HepG2 (cell line): ENCODE results near the gene KCNIP4. TPM values are rescaled to one million over a fixed set of nuclear protein-coding genes. Genes with fewer than 3 reads are reported as not detected.

Source experiments
- ATAC-seq: fragments of 200-7000 bp; cut with Tn5 transposase; 3 replicates; pipeline ENCODE4 v1.9.1; 2020; ENCODE audit warnings: mild to moderate bottlenecking, moderate library complexity
- BruUV-seq: library from RNA; stranded (reverse); fragments of 400-500 nt; replicated peaks from 2 replicates; lab custom pipeline; 2021; lab: Mats Ljungman, UMichigan
- CTCF ChIA-PET: fragments of 300-600 bp; formaldehyde crosslinking; extraction: SDS; loops from one replicate; lab custom pipeline; 2021; ENCODE audit warnings: low total read pairs, inconsistent platforms, low intra/inter-chr PET ratio; lab: Yijun Ruan, JAX
- POLR2A ChIA-PET: fragments of 350-600 bp; sonication (Branson Sonifier 250); formaldehyde crosslinking; loops from one replicate; lab custom pipeline; 2020; ENCODE audit warnings: antibody characterized with exemption, inconsistent platforms; lab: Yijun Ruan, JAX
- DNase-seq: peaks from one replicate; pipeline ENCODE4 v3.0.0-alpha.2; 2015; ENCODE audit warnings: low spot score
- FAIRE-seq: peaks from 3 replicates; lab custom pipeline; 2011; peaks lifted over from hg19 to GRCh38; lab: Jason Lieb, UNC
- H2AFZ ChIP-seq: one replicate; pipeline ENCODE4 v1.6.1; 2011; ENCODE audit warnings: low read length, inconsistent platforms
- H3K27ac ChIP-seq: fragments of 300-600 bp; 3 replicates; pipeline ENCODE4 v1.8.0; 2011; ENCODE audit warnings: mixed run types, mild to moderate bottlenecking, mixed read lengths, low read length, inconsistent platforms; ENCODE audit not compliant: insufficient read depth; ENCODE audit errors: extremely low read length
- H3K27me3 ChIP-seq, 2 experiments: fragments of 200-600 bp in 1 of 2; 2 replicates in 1 of 2; 3 replicates in 1 of 2; pipeline versions ENCODE4 v1.6.0 to v1.8.0; 2011; ENCODE audit warnings: low read length in 2 of 2, mild to moderate bottlenecking in 2 of 2, moderate library complexity in 2 of 2, inconsistent platforms in 1 of 2; ENCODE audit not compliant: insufficient read depth in 2 of 2, control insufficient read depth in 1 of 2
- H3K36me3 ChIP-seq, 2 experiments: fragments of 200-600 bp in 1 of 2; replicated peaks in 1 of 2; 2 replicates in 1 of 2; 3 replicates in 1 of 2; pipeline versions ENCODE4 v1.5.1 to v1.8.0; 2011; ENCODE audit warnings: low read length in 2 of 2, inconsistent platforms in 1 of 2; ENCODE audit not compliant: insufficient read depth in 2 of 2, control insufficient read depth in 1 of 2
- H3K4me1 ChIP-seq: 2 replicates; pipeline ENCODE4 v1.5.1; 2012; ENCODE audit warnings: low read length, inconsistent platforms; ENCODE audit not compliant: insufficient read depth
- H3K4me2 ChIP-seq: 2 replicates; pipeline ENCODE4 v1.6.0; 2011; ENCODE audit warnings: low read depth, low read length, inconsistent platforms
- H3K4me3 ChIP-seq, 3 experiments: fragments of 200-600 bp in 1 of 3; sonication (generic), shearing (Covaris generic) in 1 of 3; replicated peaks in 1 of 3; 2 replicates each; pipeline ENCODE4 v1.5.1; 2011 to 2016; ENCODE audit warnings: low read length in 3 of 3, inconsistent platforms in 2 of 3, low read depth in 2 of 3, mild to moderate bottlenecking in 2 of 3, control low read depth in 1 of 3, mixed read lengths in 1 of 3; ENCODE audit not compliant: insufficient read depth in 1 of 3
- H3K79me2 ChIP-seq: one replicate; pipeline ENCODE4 v1.6.1; 2011; ENCODE audit warnings: low read length, inconsistent platforms; ENCODE audit not compliant: insufficient read depth
- H3K9ac ChIP-seq: 2 replicates; pipeline ENCODE4 v1.6.0; 2011; ENCODE audit warnings: mild to moderate bottlenecking, low read depth, low read length, inconsistent platforms; ENCODE audit not compliant: insufficient read depth
- H3K9me3 ChIP-seq: 2 replicates; pipeline ENCODE4 v1.5.1; 2012; ENCODE audit warnings: mild to moderate bottlenecking, low read length
- H4K20me1 ChIP-seq: 2 replicates; pipeline ENCODE4 v1.6.0; 2011; ENCODE audit warnings: inconsistent platforms, mild to moderate bottlenecking, low read length, moderate library complexity; ENCODE audit not compliant: insufficient read depth
- ARNT ChIP-seq: fragments of 450-650 bp; IDR thresholded peaks from 2 replicates; pipeline ENCODE4 v1.6.1; 2017
- EED ChIP-seq: sonication (generic); formaldehyde crosslinking; IDR thresholded peaks from 2 replicates; pipeline ENCODE4 v1.5.0; 2020; ENCODE audit warnings: mild to moderate bottlenecking, missing genetic modification reagents
- HNRNPUL1 ChIP-seq: fragments of 200-400 bp; formaldehyde crosslinking; IDR thresholded peaks from 2 replicates; pipeline ENCODE4 v1.6.1; 2017; ENCODE audit warnings: low read depth, mild to moderate bottlenecking, low read length, moderate library complexity
- IRX3 ChIP-seq: sonication (generic); formaldehyde crosslinking; IDR thresholded peaks from 2 replicates; pipeline ENCODE4 v1.8.1; 2023; ENCODE audit warnings: mild to moderate bottlenecking, low read depth, missing genetic modification reagents, borderline replicate concordance
- KDM5A ChIP-seq: fragments of 200-600 bp; sonication (generic); IDR thresholded peaks from 2 replicates; pipeline ENCODE4 v1.7.0; 2018; ENCODE audit warnings: antibody characterized with exemption, mild to moderate bottlenecking, low read length, borderline replicate concordance
- NCOR1 ChIP-seq: fragments of 200-600 bp; sonication (generic); IDR thresholded peaks from 2 replicates; pipeline ENCODE4 v1.7.0; 2017; ENCODE audit warnings: antibody characterized with exemption, low read length, borderline replicate concordance
- PHF5A ChIP-seq: IDR thresholded peaks from one replicate; pipeline ENCODE4 v1.6.1; 2018; ENCODE audit warnings: low read depth, missing genetic modification reagents; ENCODE audit not compliant: unreplicated experiment
- RBAK ChIP-seq: sonication (generic); formaldehyde crosslinking; IDR thresholded peaks from 2 replicates; pipeline ENCODE4 v1.5.1; 2020; ENCODE audit warnings: mild to moderate bottlenecking, missing genetic modification reagents
- TCF7 ChIP-seq: sonication (generic); IDR thresholded peaks from 2 replicates; pipeline ENCODE4 v1.6.1; 2016; ENCODE audit warnings: antibody characterized with exemption, low read depth
- ZMYM2 ChIP-seq: sonication (generic); formaldehyde crosslinking; IDR thresholded peaks from 2 replicates; pipeline ENCODE4 v1.8.0; 2022; ENCODE audit warnings: mild to moderate bottlenecking, missing genetic modification reagents
- ZNF121 ChIP-seq: sonication (generic); formaldehyde crosslinking; IDR thresholded peaks from 2 replicates; pipeline ENCODE4 v1.5.0; 2020; ENCODE audit warnings: mild to moderate bottlenecking, missing genetic modification reagents
- ZNF17 ChIP-seq: sonication (generic); formaldehyde crosslinking; IDR thresholded peaks from 2 replicates; pipeline ENCODE4 v1.5.0; 2020; ENCODE audit warnings: mild to moderate bottlenecking, missing genetic modification reagents
- ZNF256 ChIP-seq: sonication (generic); formaldehyde crosslinking; conservative IDR thresholded peaks from 2 replicates; pipeline ENCODE4 v1.4.0; 2020; ENCODE audit warnings: missing genetic modification reagents
- ZNF317 ChIP-seq: sonication (generic); formaldehyde crosslinking; IDR thresholded peaks from 2 replicates; pipeline ENCODE4 v1.5.0; 2020; ENCODE audit warnings: mild to moderate bottlenecking, missing genetic modification reagents
- ZNF496 ChIP-seq: sonication (generic); formaldehyde crosslinking; IDR thresholded peaks from 2 replicates; pipeline ENCODE4 v1.8.1; 2023; ENCODE audit warnings: mild to moderate bottlenecking, moderate library complexity, missing genetic modification reagents; ENCODE audit not compliant: insufficient replicate concordance
- ZNF547 ChIP-seq: sonication (generic); formaldehyde crosslinking; IDR thresholded peaks from 2 replicates; pipeline ENCODE4 v1.5.1; 2020; ENCODE audit warnings: mild to moderate bottlenecking, missing genetic modification reagents
- ZNF839 ChIP-seq: sonication (generic); formaldehyde crosslinking; IDR thresholded peaks from 2 replicates; pipeline ENCODE4 v1.4.0; 2020; ENCODE audit warnings: missing genetic modification reagents, mild to moderate bottlenecking, borderline replicate concordance
- ZNF841 ChIP-seq: sonication (generic); formaldehyde crosslinking; IDR thresholded peaks from 2 replicates; pipeline ENCODE4 v1.8.1; 2023; ENCODE audit warnings: missing genetic modification reagents, borderline replicate concordance
- ZSCAN30 ChIP-seq: sonication (generic); formaldehyde crosslinking; IDR thresholded peaks from 2 replicates; pipeline ENCODE4 v1.5.0; 2020; ENCODE audit warnings: mild to moderate bottlenecking, missing genetic modification reagents
- WGBS: methylation state at CpG from one replicate; pipeline ENCODE4 v1.1.6; 2017; ENCODE audit warnings: low lambda C conversion rate; 5-methylcytosine and 5-hydroxymethylcytosine counted together
- in situ Hi-C: cut with HindIII; loops from 2 replicates; pipeline ENCODE4 v1.10.0; 2017; ENCODE audit warnings: low pct_unique_long_range_greater_than_20kb; ENCODE audit not compliant: extremely low pct_ligation_motif_present
- intact Hi-C: fragments of 100-400 bp; cut with micrococcal nuclease; formaldehyde crosslinking; loops from one replicate; pipeline ENCODE4 v1.10.0; 2022; ENCODE audit not compliant: unreplicated experiment
- polyA plus RNA-seq, 8 experiments: library from polyadenylated mRNA; depleted of rRNA in 3 of 8; stranded (reverse) in 7 of 8; unstranded in 1 of 8; fragments of >200 nt; fragmentation: Illumina TruSeq in 4 of 8; extraction: Trizol in 4 of 8; gene quantifications; 2 replicates each; pipeline versions ENCODE4 v1.2.1 to v1.2.3, GENCODE V29; 2011 to 2016; ENCODE audit warnings: low read depth in 4 of 8, missing spikeins in 1 of 8, mixed read lengths in 1 of 8; ENCODE audit not compliant: insufficient read depth in 1 of 8
- total RNA-seq, 5 experiments: library from RNA; depleted of rRNA; stranded (reverse); fragments of >200 nt; fragmentation: Illumina TruSeq; extraction: Trizol; gene quantifications; 2 replicates each; pipeline ENCODE4 v1.2.3, GENCODE V29; 2016; ENCODE audit warnings: low read depth in 1 of 5
- TF ChIP-seq, protein P1 (sequence below): sonication (generic); formaldehyde crosslinking; IDR thresholded peaks from 2 replicates; pipeline ENCODE4 v1.4.0; 2020; ENCODE audit warnings: missing genetic modification reagents

Gene KCNIP4
- total and polyA plus RNA-seq, 2 of the 13 experiments (the other 11 are each of a cell fraction or from before 2014, with no cell fraction given) = 0.09 TPM; not detected in 1

DNA sequence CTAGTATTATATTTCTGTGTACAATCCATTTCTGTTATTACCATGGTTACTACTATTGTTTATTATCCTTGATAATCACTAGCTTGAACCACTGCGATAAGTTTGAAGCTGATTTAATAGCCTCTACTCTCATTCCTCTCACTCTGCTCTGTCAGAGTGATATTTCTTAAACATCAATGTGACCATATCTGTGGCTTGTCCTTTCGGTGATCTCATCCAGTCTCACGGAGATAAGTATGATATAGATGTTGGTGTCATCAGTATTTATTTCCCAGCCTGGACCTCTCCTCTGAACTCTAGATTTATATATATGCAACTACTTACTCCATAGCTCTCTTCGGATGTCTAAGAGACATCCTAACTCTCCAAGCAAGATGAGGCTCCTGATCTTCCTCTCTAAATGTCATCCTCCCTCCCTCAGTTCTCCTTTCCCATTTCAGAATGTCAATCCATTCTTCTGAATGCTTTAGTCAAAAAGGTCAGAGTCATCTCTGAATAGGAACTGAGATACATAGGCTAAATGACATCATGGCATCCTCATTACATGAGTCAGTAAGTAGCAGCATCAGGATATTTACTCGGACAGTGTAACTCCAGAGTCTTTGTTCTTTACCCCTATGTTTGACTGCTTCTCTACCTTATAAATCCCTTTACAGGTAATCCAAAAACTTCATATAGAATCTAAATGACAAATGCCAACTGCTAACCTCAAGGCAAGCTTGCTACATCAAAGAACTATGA is 1118.8 kb downstream of the KCNIP4 start:
- Histone ChIP-seq H3K27me3 (no peaks in the 10 kb centered on the region), H4K20me1 (no peaks in the 10 kb centered on the region), H3K9ac (no peak overlapping the region), H3K4me3 (no peak overlapping the region), H3K9me3 (no peaks in the 10 kb centered on the region), H2AFZ (no peak overlapping the region), H3K36me3 (no peaks in the 10 kb centered on the region), H3K79me2 (no peaks in the 10 kb centered on the region), H3K4me2 (no peak overlapping the region), H3K4me1 (no peaks in the 10 kb centered on the region), H3K27ac (no peak overlapping the region)
- ATAC-seq (no peak), DNase-seq (no peak), FAIRE-seq (no peak)
- WGBS = 34% methylated on average over 5 of the region's 5 CpGs
- in situ Hi-C loops = no loop called here
- ChIA-PET POLR2A (no interaction called here), CTCF (no interaction called here)
- TF ChIP-seq KDM5A (no peak), NCOR1 (no peak), ZNF17 (CRISPR knock-in tag) (no peak), EED (CRISPR knock-in tag) (no peak), HNRNPUL1 (no peak), ZNF496 (CRISPR knock-in tag) (no peak), PHF5A (CRISPR knock-in tag) (no peak), ZMYM2 (CRISPR knock-in tag) (no peak), ZNF256 (no peak)
- BruUV-seq = no TSS peak
- intact Hi-C loops = no loop called here

DNA sequence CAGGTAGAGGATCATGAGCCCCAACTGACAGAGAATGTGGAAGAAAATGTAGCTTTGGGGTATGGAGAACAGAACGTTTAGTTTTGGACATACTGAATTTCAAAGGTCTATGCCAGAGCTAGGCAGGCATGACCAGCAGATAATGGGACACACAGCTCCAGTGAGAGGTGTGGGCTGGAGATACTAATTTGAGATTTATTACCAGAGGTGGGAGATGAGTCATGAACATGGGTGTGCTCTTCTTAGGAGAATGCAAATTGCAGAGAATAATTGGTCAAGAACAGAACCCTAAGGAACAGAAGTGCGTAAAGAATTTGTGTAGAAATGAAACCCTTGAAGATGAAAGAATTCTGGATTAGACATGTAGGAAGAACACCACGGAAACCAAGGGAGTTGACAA is 1123.1 kb downstream of the KCNIP4 start:
- H3K4me2 ChIP-seq = no peak overlapping the region
- no TSS peak for BruUV-seq
- no peak for ATAC-seq
- no peak overlapping the region for H3K9ac ChIP-seq
- no peaks in the 10 kb centered on the region for H4K20me1 ChIP-seq
- H3K9me3 ChIP-seq = no peaks in the 10 kb centered on the region
- intact Hi-C loops (no loop called here), in situ Hi-C loops (no loop called here)
- no peak for DNase-seq
- ChIA-PET CTCF (no interaction called here), POLR2A (no interaction called here)
- H3K4me3 ChIP-seq = no peak overlapping the region
- no peaks in the 10 kb centered on the region for H3K79me2 ChIP-seq
- H3K27ac ChIP-seq = no peak overlapping the region
- 6% methylated on average over 3 of the region's 3 CpGs for WGBS
- H3K36me3 ChIP-seq = no peaks in the 10 kb centered on the region
- H3K27me3 ChIP-seq = no peaks in the 10 kb centered on the region
- H2AFZ ChIP-seq = no peak overlapping the region
- H3K4me1 ChIP-seq = no peaks in the 10 kb centered on the region
- no peak for FAIRE-seq
- no peak for TF ChIP-seq ZNF841 (CRISPR knock-in tag)
- TF ChIP-seq TCF7 = no peak
- no peak for TF ChIP-seq RBAK (CRISPR knock-in tag)
- TF ChIP-seq, protein P1, sequence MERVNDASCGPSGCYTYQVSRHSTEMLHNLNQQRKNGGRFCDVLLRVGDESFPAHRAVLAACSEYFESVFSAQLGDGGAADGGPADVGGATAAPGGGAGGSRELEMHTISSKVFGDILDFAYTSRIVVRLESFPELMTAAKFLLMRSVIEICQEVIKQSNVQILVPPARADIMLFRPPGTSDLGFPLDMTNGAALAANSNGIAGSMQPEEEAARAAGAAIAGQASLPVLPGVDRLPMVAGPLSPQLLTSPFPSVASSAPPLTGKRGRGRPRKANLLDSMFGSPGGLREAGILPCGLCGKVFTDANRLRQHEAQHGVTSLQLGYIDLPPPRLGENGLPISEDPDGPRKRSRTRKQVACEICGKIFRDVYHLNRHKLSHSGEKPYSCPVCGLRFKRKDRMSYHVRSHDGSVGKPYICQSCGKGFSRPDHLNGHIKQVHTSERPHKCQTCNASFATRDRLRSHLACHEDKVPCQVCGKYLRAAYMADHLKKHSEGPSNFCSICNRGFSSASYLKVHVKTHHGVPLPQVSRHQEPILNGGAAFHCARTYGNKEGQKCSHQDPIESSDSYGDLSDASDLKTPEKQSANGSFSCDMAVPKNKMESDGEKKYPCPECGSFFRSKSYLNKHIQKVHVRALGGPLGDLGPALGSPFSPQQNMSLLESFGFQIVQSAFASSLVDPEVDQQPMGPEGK (CRISPR knock-in tag) = no peak
- no peak for TF ChIP-seq ZNF317
- no peak for TF ChIP-seq ZSCAN30 (CRISPR knock-in tag)
- no peak for TF ChIP-seq ARNT
- no peak for TF ChIP-seq ZNF547
- no peak for TF ChIP-seq ZNF839 (CRISPR knock-in tag)
- no peak for TF ChIP-seq IRX3 (CRISPR knock-in tag)
- TF ChIP-seq ZNF121 = no peak
